GM12878 (cell line): Measurements from ENCODE around the gene ZSWIM5. TPM values are rescaled to one million over a fixed set of nuclear protein-coding genes. Genes with fewer than 3 reads are reported as not detected.
"Not testable (repeated sequence)": the region's sequence is repeated elsewhere in the genome, so short reads cannot be mapped to it uniquely, and the experiment has no call there.

Experiments
- ATAC-seq: fragments of 200-7000 bp; cut with Tn5 transposase; 3 replicates; pipeline ENCODE4 v1.9.1; 2020; ENCODE audit warnings: mild to moderate bottlenecking, moderate library complexity
- BruUV-seq: library from RNA; stranded (reverse); fragments of 400-500 nt; replicated peaks from 2 replicates; lab custom pipeline; 2021; lab: Mats Ljungman, UMichigan
- CTCF ChIA-PET: fragments of 300-600 bp; sonication (Branson Sonifier 250); formaldehyde crosslinking; extraction: SDS; loops from one replicate; lab custom pipeline; 2021; ENCODE audit warnings: inconsistent platforms; lab: Yijun Ruan, JAX
- POLR2A ChIA-PET: fragments of 350-600 bp; formaldehyde crosslinking; extraction: SDS; loops from one replicate; lab custom pipeline; 2021; ENCODE audit warnings: inconsistent platforms; lab: Charles Lee
- RAD21 ChIA-PET: fragments of 300-600 bp; sonication (Branson Sonifier 250); formaldehyde crosslinking; loops from one replicate; lab custom pipeline; 2023; ENCODE audit warnings: antibody characterized with exemption; ENCODE audit not compliant: unreplicated experiment; lab: Charles Lee
- SMC1A ChIA-PET: fragments of 300-600 bp; sonication (Branson Sonifier 250); formaldehyde crosslinking; loops from one replicate; lab custom pipeline; 2023; ENCODE audit not compliant: unreplicated experiment, uncharacterized antibody; lab: Charles Lee
- DNase-seq: peaks from one replicate; pipeline ENCODE4 v3.0.0-alpha.2; 2011; ENCODE audit warnings: low read depth, low spot score
- FAIRE-seq: peaks from 3 replicates; lab custom pipeline; 2011; peaks lifted over from hg19 to GRCh38; lab: Jason Lieb, UNC
- H2AFZ ChIP-seq: 2 replicates; pipeline ENCODE4 v1.6.0; 2011; ENCODE audit warnings: low read depth, low read length, control low read depth; ENCODE audit not compliant: control insufficient read depth
- H3K27ac ChIP-seq: 2 replicates; pipeline ENCODE4 v1.5.1; 2011; ENCODE audit warnings: control low read depth; ENCODE audit not compliant: control insufficient read depth, insufficient read depth
- H3K27me3 ChIP-seq, 2 experiments: replicated peaks in 1 of 2; 2 replicates each; pipeline versions ENCODE4 v1.6.0 to v1.6.1; 2011; ENCODE audit warnings: low read length in 1 of 2; ENCODE audit not compliant: control insufficient read depth in 2 of 2, insufficient read depth in 2 of 2
- H3K36me3 ChIP-seq, 2 experiments: 2 replicates each; pipeline ENCODE4 v1.5.1; 2011; ENCODE audit warnings: low read length in 1 of 2; ENCODE audit not compliant: control insufficient read depth in 2 of 2, insufficient read depth in 2 of 2
- H3K4me1 ChIP-seq: 2 replicates; pipeline ENCODE4 v1.6.1; 2011; ENCODE audit warnings: mild to moderate bottlenecking, low read length, moderate library complexity, mixed read lengths; ENCODE audit not compliant: control insufficient read depth, insufficient read depth
- H3K4me2 ChIP-seq: 2 replicates; pipeline ENCODE4 v1.6.0; 2011; ENCODE audit warnings: control low read depth; ENCODE audit not compliant: control insufficient read depth, insufficient read depth
- H3K4me3 ChIP-seq: fragments of 200-600 bp; sonication (generic); 2 replicates; pipeline ENCODE4 v1.5.1; 2016
- H3K79me2 ChIP-seq: 2 replicates; pipeline ENCODE4 v1.6.0; 2011; ENCODE audit warnings: low read length; ENCODE audit not compliant: control insufficient read depth, insufficient read depth
- H3K9ac ChIP-seq: 2 replicates; pipeline ENCODE4 v1.8.0; 2011; ENCODE audit warnings: low read length, control low read depth, mixed read lengths; ENCODE audit not compliant: control insufficient read depth, insufficient read depth
- H3K9me3 ChIP-seq: replicated peaks from 3 replicates; pipeline ENCODE4 v1.5.1; 2011; ENCODE audit warnings: mild to moderate bottlenecking, low read length; ENCODE audit not compliant: control insufficient read depth, insufficient read depth
- H4K20me1 ChIP-seq: 2 replicates; pipeline ENCODE4 v1.6.0; 2011; ENCODE audit not compliant: control insufficient read depth, insufficient read depth
- BMI1 ChIP-seq: fragments of 450-650 bp; IDR thresholded peaks from 2 replicates; pipeline ENCODE4 v1.6.1; 2016; ENCODE audit warnings: mild to moderate bottlenecking, moderate library complexity, borderline replicate concordance
- CHD2 ChIP-seq: IDR thresholded peaks from 2 replicates; pipeline ENCODE4 v1.6.1; 2011; ENCODE audit warnings: low read depth, low read length, improper control_type of control experiment, borderline replicate concordance
- IRF5 ChIP-seq: fragments of 450-650 bp; IDR thresholded peaks from 2 replicates; pipeline ENCODE4 v1.6.1; 2017; ENCODE audit warnings: borderline replicate concordance
- SMARCA5 ChIP-seq: fragments of 450-650 bp; IDR thresholded peaks from 2 replicates; pipeline ENCODE4 v1.6.1; 2017; ENCODE audit warnings: mild to moderate bottlenecking
- SMC3 ChIP-seq: IDR thresholded peaks from 2 replicates; pipeline ENCODE4 v1.6.1; 2011; ENCODE audit warnings: low read length, improper control_type of control experiment, borderline replicate concordance
- USF2 ChIP-seq: IDR thresholded peaks from 2 replicates; pipeline ENCODE4 v1.6.1; 2011; ENCODE audit warnings: low read depth, low read length, improper control_type of control experiment, borderline replicate concordance
- ZBTB4 ChIP-seq: fragments of 450-650 bp; formaldehyde crosslinking; IDR thresholded peaks from 2 replicates; pipeline ENCODE4 v1.4.0; 2022; ENCODE audit warnings: mild to moderate bottlenecking, moderate library complexity
- WGBS: methylation state at CpG from one replicate; pipeline ENCODE4 v1.1.6; 2016; ENCODE audit warnings: low lambda C conversion rate; ENCODE audit not compliant: insufficient replicate concordance, insufficient coverage; ENCODE audit errors: missing lambda C conversion rate; 5-methylcytosine and 5-hydroxymethylcytosine counted together
- in situ Hi-C: fragments of 300-500 bp; cut with MboI; formaldehyde crosslinking; loops from 9 replicates; pipeline ENCODE4 v1.14.3; 2018; ENCODE audit warnings: mixed read lengths
- intact Hi-C: fragments of 100-400 bp; cut with micrococcal nuclease; formaldehyde crosslinking; loops from one replicate; pipeline ENCODE4 v1.14.2; 2022; ENCODE audit not compliant: unreplicated experiment
- polyA plus RNA-seq, 11 experiments: library from polyadenylated mRNA; depleted of rRNA in 4 of 11; unstranded in 6 of 11; stranded (reverse) in 5 of 11; fragments of >200 nt; fragmentation: Nextera tagmentation in 4 of 11; fragmentation: Illumina TruSeq in 1 of 11; extraction: Ambion mirVana in 4 of 11; extraction: Trizol in 1 of 11; gene quantifications; 1 replicate in 1 of 11; 2 replicates in 10 of 11; pipeline versions ENCODE4 v1.2.1 to v1.2.3, GENCODE V29; 2011 to 2016; ENCODE audit warnings: inconsistent platforms in 2 of 11, missing spikeins in 2 of 11, low read depth in 1 of 11
- total RNA-seq, 4 experiments: library from RNA; depleted of rRNA in 3 of 4; stranded (reverse); fragments of >200 nt in 3 of 4; fragmentation: Illumina TruSeq in 1 of 4; extraction: Trizol in 1 of 4; gene quantifications; 2 replicates each; pipeline versions ENCODE4 v1.2.1 to v1.2.3, GENCODE V29; 2013 to 2021
- TF ChIP-seq, protein P1 (sequence below): fragments of 450-650 bp; IDR thresholded peaks from 2 replicates; pipeline ENCODE4 v1.6.1; 2017; ENCODE audit warnings: low read depth, mild to moderate bottlenecking, moderate library complexity

The ZSWIM5 gene
- total and polyA plus RNA-seq, 10 of the 15 experiments (the other 5 are each of a cell fraction or from before 2014, with no cell fraction given) = 0.07 to 0.97 (median 0.34) TPM; not detected in 1

GRCh38 chr1:45250544-45250943, 44.1 kb upstream of the ZSWIM5 start (continued):
- TF ChIP-seq, protein P1, sequence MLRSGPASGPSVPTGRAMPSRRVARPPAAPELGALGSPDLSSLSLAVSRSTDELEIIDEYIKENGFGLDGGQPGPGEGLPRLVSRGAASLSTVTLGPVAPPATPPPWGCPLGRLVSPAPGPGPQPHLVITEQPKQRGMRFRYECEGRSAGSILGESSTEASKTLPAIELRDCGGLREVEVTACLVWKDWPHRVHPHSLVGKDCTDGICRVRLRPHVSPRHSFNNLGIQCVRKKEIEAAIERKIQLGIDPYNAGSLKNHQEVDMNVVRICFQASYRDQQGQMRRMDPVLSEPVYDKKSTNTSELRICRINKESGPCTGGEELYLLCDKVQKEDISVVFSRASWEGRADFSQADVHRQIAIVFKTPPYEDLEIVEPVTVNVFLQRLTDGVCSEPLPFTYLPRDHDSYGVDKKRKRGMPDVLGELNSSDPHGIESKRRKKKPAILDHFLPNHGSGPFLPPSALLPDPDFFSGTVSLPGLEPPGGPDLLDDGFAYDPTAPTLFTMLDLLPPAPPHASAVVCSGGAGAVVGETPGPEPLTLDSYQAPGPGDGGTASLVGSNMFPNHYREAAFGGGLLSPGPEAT = no peak
- TF ChIP-seq SMARCA5 (no peak), USF2 (no peak), BMI1 (no peak), CHD2 (no peak), SMC3 (no peak), IRF5 (no peak), ZBTB4 (CRISPR knock-in tag) (no peak)

DNA sequence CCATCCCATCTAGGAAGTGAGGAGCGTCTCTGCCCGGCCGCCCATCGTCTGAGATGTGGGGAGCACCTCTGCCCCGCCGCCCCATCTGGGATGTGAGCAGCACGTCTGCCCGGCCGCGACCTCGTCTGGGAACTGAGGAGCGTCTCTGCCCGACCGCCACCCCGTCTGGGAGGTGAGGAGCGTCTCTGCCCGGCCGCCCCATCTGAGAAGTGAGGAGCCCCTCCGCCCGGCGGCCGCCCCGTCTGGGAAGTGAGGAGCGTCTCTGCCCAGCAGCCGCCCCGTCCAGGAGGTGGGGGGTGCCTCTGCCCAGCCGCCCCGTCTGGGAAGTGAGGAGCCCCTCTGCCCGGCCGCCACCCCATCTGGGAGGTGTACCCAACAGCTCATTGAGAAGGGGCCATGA, 41.6 kb upstream of the ZSWIM5 start:
- H3K79me2 ChIP-seq, in situ Hi-C loops, H4K20me1 ChIP-seq, H2AFZ ChIP-seq, H3K9ac ChIP-seq, H3K27me3 ChIP-seq, H3K4me1 ChIP-seq, intact Hi-C loops, BruUV-seq, SMC1A ChIA-PET, ATAC-seq, FAIRE-seq, DNase-seq, RAD21 ChIA-PET, POLR2A ChIA-PET, H3K9me3 ChIP-seq, CTCF ChIA-PET, H3K4me3 ChIP-seq, H3K4me2 ChIP-seq, H3K36me3 ChIP-seq, H3K27ac ChIP-seq: not testable (repeated sequence)
- 92% methylated on average over 16 of the region's 30 CpGs for WGBS
